HG03565 (cell line): Measurements from ENCODE around the gene MRC1.

Source experiments
- ATAC-seq: cut with Tn5 transposase; IDR thresholded peaks from one replicate; pipeline ENCODE4 v1.9.1; 2021; ENCODE audit warnings: mild to moderate bottlenecking, moderate library complexity; ENCODE audit not compliant: unreplicated experiment

MRC1 gene

DNA sequence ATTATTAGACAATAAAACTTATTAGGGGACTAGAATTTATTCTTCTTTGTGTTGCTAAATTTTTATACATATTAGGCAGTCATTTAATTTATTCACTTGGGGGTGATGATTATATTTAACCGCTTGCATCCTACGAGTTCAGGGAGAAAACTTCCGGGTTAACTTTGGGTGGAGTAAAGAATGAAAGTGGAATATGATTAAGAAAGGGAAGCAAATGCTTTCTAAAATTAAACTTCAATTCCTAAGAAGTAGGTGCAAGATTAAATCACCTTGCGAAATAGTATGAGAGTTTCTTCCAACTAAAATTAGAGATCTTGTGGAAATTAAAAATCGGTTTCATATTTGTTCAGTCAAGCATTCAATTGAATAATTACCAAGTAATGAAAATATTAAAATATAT is 33.5 kb downstream of the MRC1 start:
- ATAC-seq: no peak

DNA sequence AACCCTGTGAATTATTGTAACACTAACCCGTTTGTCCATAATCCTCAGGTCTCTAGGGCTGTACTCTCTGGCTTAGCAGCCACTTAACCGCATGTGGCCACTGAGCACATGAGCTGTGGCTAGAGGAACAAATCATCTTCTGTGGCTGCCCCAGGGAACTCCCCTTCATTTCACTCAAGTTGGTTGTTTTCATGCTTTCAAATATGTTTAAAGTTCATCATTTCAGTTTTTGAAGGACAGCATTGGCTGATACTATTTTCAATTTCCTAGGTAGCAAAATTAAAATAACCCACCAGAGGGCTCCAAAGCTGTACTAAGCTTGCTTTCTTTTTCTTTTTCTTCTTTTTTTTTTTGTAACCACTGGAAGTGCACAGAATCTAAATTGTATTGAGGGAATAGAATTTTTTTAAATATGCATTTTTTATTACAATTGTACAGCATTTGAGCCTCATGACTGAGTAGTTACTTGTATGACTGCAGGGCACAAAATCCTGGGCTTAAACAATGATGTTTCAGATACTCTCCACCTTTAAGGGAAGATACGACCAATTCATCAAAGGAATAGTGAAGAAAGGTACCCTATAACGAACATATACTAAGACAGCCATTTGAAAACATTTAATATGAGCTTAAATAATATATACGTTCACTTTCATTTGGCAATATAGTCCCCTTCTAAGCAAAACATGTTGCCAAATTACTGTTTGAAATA is 38.6 kb downstream of the MRC1 start:
- no peak for ATAC-seq

GRCh38 chr10:17848646-17849045 is 39.5 kb downstream of the MRC1 start:
- no peak for ATAC-seq

GRCh38 chr10:17850501-17850900 is 41.4 kb downstream of the MRC1 start:
- ATAC-seq: no peak

- ATAC-seq: no peak
These were observed 42.5 kb downstream of the MRC1 start for GRCh38 chr10:17851611-17852010.

GRCh38 chr10:17854044-17854652 is 45.0 kb downstream of the MRC1 start:
- ATAC-seq: no peak

- no peak for ATAC-seq
These were observed 47.9 kb downstream of the MRC1 start for GRCh38 chr10:17857040-17857439.

DNA sequence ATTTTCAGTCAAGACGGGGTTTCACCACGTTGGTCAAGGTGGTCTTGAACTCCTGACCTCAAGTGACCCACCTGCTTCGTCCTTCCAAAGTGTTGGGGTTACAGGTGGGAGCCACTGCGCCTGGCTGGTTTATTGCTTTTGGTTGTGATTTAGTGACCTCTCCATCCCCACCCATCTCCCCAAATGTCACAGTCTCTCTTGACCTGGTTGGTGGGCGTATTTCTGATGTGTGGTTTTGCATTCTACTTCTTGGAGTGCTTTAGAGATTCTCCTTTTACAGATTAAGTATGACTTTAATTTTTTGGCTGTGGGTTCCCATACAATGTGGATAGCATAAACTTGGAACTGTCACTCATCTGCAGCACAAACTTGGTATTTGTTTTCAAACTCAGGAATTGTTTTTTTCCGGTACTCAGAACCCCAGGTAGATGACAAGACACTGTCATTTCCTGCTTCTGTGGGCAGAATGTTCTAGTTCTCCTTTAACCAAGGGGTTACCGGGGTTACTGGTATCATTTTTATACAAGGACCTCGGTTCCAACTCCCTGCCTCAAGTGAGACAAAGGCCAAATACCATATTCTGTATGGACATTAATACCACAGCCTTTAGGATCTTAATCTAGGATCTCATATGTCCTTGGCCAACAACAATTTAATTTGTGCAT is 50.5 kb downstream of the MRC1 start:
- no peak for ATAC-seq

DNA sequence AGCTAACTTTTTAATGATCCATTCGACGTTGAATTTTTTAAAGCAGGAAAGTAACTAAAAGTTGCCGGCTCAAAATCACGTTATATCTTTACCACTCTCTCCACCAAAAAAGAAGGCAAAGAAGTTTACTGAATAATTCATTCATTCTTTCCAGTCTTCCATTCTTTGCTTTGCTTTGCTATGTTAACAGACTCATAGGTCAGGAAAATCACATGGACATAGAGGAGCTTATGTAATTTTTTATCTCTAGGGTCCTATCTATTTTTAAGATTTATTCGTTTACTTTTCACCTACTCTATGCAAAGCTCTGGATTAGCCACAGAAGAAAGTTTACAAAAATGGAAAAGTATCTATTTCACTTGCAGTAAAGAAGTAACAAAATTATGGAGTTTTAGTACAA is 52.6 kb downstream of the MRC1 start:
- no peak for ATAC-seq

- no peak for ATAC-seq
These were observed 56.2 kb downstream of the MRC1 start for GRCh38 chr10:17865351-17865750.

DNA sequence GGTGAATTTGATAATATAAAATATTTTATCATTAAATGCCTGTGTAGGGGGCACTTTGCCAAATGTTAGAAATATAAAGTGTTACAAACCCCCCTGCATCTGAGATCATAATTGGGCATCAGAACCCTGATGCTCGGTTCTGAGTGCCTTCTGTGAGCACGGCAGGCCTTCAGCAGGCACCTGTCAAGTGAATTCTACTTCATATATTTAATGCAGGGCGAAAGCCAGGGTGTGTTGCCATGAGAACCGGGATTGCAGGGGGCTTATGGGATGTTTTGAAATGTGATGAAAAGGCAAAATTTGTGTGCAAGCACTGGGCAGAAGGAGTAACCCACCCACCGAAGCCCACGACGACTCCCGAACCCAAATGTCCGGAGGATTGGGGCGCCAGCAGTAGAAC is 57.2 kb downstream of the MRC1 start:
- no peak for ATAC-seq

GRCh38 chr10:17867056-17867455 is 57.9 kb downstream of the MRC1 start:
- no peak for ATAC-seq

DNA sequence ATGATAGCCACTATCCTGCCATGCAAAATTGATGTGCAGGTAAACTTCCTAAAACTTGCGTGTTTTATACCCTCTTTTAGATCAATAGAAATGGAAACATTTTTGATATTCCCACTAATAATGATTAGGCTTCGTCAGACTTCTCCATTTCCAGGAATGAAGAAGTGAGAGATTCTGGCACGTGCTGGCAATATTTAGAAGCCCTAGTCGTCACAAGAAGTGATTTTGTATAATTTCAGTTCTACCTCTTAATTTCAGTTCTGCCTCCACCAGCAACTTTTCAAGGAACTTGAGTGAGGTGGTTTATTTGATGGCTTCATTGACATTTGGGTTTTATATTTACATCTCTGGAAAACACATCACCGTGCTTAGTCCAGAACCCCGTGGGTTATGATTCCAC is 61.9 kb downstream of the MRC1 start:
- no peak for ATAC-seq

- no peak for ATAC-seq
These were observed 63.3 kb downstream of the MRC1 start for GRCh38 chr10:17872191-17873091.

DNA sequence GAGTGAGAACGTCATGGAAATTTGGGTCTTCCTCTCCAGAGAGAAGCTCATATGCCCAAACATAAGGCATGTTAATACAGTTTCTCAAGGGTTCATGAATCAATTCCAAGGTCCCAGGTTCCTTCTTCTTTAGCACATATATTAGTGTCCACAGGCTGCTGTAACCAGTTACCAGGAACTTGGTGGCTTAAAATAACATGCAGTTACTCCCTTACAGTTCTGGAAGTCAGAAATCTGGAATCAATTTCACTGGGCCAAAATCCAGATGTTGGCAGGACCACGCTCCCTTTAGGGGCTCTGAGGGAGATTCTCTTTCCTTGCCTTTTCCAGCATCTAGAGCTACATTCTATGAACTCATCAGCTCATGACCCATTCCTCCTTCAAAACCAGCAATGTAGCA is 64.8 kb downstream of the MRC1 start:
- ATAC-seq: no peak

DNA sequence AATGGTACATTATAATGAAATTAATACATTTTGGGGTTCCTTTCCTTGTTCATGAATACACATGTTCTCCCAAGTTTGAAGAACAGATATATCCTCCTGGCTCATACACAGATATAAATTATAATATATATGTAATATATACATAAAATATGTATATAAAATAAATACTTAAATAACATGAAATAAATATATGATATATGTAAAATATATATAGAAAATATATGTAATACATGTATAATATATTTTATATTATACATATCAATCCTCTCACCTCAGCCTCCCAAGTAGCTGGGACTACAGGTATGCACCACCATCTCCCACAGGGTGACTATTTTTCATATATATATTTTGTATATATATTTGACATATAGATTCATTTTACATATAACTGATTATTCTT is 68.0 kb downstream of the MRC1 start:
- no peak for ATAC-seq

DNA sequence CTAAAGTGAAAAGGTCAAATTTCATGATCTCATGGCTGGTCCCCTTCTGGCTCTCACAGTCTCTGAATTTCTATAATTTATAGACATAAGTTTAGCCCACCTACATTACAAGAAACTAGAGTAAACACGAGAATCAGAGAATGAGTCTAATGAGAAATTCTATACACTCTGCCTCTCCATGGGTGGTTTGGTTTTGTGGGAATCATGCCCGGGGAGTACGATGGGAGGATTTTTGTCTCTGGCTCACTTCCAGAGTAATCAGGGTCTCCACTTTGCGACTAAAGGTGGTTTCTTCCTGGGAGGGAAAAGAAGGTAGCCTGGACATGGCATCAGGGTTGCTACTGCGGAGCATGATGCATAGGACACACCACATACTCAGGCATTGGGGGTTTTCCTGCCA is 69.7 kb downstream of the MRC1 start:
- no peak for ATAC-seq

DNA sequence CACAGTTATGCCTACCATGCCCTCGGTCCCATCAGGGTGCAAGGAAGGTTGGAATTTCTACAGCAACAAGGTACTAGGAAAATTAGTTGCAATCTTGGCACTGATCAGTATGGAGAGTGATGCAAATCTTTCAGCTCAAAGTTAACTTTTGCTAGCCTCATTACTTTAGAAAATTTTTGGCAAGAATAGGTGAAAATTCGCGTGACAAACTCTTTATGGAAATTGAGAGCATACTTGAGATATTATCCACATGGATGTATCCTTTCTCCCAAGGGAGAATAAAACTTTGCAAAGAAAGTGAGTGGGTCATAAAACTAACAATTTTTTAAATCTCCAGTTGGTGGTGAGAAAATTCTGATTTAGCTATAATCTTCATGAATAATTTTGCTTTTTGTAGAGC is 71.5 kb downstream of the MRC1 start:
- no peak for ATAC-seq

- ATAC-seq: no peak
These were observed 73.4 kb downstream of the MRC1 start for GRCh38 chr10:17882557-17882956.

- ATAC-seq: no peak
These were observed 74.5 kb downstream of the MRC1 start for GRCh38 chr10:17883621-17884020.

- ATAC-seq: no peak
These were observed 79.0 kb downstream of the MRC1 start for GRCh38 chr10:17888189-17888588.
